NCI-H345 treated with DMSO at 0.1 percent for 48 hours (cell line): ENCODE data around the gene ATP2C2.
"Not testable (repeated sequence)": the region's sequence is repeated elsewhere in the genome, so short reads cannot be mapped to it uniquely, and the experiment has no call there.

Experiments
- DNase-seq: peaks from one replicate; lab custom pipeline; 2025; ENCODE audit not compliant: unreplicated experiment; lab: John Stamatoyannopoulos, UW

ATP2C2 gene

GRCh38 chr16:84416407-84417321 lies 48.3 kb downstream of the ATP2C2 start:
- no peak for DNase-seq

- DNase-seq: no peak
Observed at GRCh38 chr16:84418056-84418849, 49.9 kb downstream of the ATP2C2 start.

GRCh38 chr16:84419730-84420129 lies 51.4 kb downstream of the ATP2C2 start:
- no peak for DNase-seq

- DNase-seq: not testable (repeated sequence)
Observed at GRCh38 chr16:84420556-84420955, 52.2 kb downstream of the ATP2C2 start.

- no peak for DNase-seq
Observed at GRCh38 chr16:84421081-84421937, 53.0 kb downstream of the ATP2C2 start.

GRCh38 chr16:84421938-84422220 lies 53.5 kb downstream of the ATP2C2 start:
- DNase-seq: no peak

- no peak for DNase-seq
Observed at GRCh38 chr16:84423416-84423837, 55.1 kb downstream of the ATP2C2 start.

- DNase-seq: no peak
Observed at GRCh38 chr16:84425696-84426095, 57.4 kb downstream of the ATP2C2 start.

GRCh38 chr16:84426804-84427203 lies 58.5 kb downstream of the ATP2C2 start:
- DNase-seq: no peak

- DNase-seq: no peak
Observed at GRCh38 chr16:84427553-84427952, 59.2 kb downstream of the ATP2C2 start.

GRCh38 chr16:84430860-84431259 lies 62.5 kb downstream of the ATP2C2 start:
- DNase-seq: no peak

- peak; percentile 27 for DNase-seq
Observed at GRCh38 chr16:84434800-84435199, 66.5 kb downstream of the ATP2C2 start.

GRCh38 chr16:84436196-84436595 lies 67.9 kb downstream of the ATP2C2 start:
- no peak for DNase-seq

GRCh38 chr16:84438971-84439696 lies 70.8 kb downstream of the ATP2C2 start:
- no peak for DNase-seq

GRCh38 chr16:84442416-84443145 lies 74.2 kb downstream of the ATP2C2 start:
- no peak for DNase-seq

GRCh38 chr16:84443166-84443802 lies 74.9 kb downstream of the ATP2C2 start:
- DNase-seq: no peak

GRCh38 chr16:84444476-84444875 lies 76.1 kb downstream of the ATP2C2 start:
- no peak for DNase-seq

GRCh38 chr16:84446084-84446483 lies 77.7 kb downstream of the ATP2C2 start:
- no peak for DNase-seq

- DNase-seq: no peak
Observed at GRCh38 chr16:84446596-84447392, 78.5 kb downstream of the ATP2C2 start.
